HG03521 (cell line): ENCODE data around the gene CFAP92.
"Not testable (repeated sequence)": the region's sequence is repeated elsewhere in the genome, so short reads cannot be mapped to it uniquely, and the experiment has no call there.

Source experiments
- ATAC-seq: cut with Tn5 transposase; IDR thresholded peaks from one replicate; pipeline ENCODE4 v1.9.1; 2021; ENCODE audit warnings: mild to moderate bottlenecking, moderate library complexity; ENCODE audit not compliant: unreplicated experiment

CFAP92 gene

GRCh38 chr3:128907706-128908445 lies 86.0 kb downstream of the CFAP92 start:
- ATAC-seq = no peak

DNA sequence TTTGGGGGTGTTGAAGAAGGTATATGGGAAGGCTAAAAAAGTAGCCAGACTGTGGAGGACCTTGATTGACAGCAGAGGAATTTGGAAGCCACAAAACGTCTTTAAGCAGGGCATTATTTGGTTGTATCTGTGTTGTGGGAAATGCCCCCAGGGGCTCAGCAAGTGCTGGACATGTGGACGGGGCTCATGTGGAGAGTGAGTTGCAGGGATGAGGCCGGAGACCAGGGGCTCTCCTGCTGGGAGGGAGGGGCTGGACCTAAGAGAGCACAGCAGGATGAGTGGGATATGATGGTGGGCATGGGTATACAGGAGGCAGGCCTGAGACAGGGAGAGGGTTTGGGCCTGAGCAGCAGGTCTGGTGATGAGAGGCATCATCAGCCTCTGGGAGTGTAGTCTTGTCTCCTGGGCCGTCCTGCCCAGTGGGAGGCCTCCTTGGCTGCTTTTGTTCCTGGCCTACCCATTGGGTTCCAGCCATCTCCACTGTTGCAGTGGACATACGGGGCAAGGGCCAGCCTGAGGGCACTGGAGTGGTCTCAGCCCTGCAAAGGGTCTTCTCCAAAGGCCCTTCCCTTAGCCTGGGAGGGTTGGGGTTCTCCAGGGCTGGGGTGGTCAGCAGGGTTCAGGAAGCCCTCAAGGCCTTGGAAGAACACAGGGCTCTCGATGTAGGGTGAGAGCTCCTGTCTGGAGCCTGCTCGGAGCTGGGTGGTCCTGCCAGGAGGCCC lies 86.9 kb downstream of the CFAP92 start:
- no peak for ATAC-seq

DNA sequence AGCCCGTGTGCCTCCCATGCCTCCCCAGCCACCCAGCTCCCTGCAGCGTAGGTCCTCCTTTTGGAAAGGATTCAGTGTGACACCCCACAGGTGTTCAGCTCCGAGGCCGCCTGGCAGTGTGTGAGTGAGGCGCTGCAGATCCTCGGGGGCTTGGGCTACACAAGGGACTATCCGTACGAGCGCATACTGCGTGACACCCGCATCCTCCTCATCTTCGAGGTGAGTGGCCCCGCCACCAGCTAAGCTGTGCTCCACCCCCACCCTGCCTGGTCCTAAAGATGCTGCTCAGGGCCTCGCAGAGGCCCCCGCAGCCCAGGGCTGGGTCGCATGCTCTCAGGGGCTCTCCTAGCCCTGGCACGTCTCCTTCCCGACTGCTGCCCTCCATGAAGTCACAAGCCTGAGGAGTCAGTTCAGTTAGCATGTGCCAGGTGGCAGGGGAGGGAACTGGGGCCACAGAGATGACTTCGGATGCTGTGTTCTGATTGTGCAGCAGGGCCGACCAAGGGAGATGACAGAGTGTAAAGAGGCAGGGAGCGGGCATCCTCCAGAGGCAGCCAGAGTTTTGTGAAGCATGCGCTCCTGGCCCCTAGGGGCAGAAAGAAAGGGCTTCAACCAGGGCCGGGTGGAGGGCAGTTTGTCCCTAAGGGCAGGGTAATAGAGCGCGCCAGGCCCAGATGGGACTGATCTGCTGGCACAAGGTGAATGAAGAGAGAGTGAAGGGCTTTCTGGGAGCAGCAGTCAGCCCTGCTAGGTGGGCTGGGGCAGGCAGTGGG lies 87.7 kb downstream of the CFAP92 start:
- ATAC-seq = no peak

DNA sequence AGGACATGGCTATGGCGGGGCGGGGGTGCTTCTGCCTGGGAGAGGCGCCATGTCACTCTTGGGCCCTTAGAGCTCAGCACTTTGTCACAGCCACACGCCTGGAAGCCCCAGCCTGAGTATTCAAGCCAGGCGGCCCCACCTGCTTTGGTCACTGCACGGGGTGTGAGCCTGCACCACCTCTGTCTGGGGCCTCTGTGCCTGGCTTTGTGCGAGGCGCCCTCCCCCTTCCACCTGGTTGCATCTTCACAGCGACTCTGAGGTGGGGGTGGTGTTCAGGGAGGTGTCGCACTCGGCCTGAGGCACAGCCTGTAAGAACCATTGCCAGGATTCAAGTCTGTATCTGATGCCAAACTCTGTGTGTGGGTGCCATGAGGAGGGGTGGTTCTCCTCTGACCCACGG lies 90.4 kb downstream of the CFAP92 start:
- no peak for ATAC-seq

- no peak for ATAC-seq
Measured at GRCh38 chr3:128902426-128902825, 91.5 kb downstream of the CFAP92 start.

DNA sequence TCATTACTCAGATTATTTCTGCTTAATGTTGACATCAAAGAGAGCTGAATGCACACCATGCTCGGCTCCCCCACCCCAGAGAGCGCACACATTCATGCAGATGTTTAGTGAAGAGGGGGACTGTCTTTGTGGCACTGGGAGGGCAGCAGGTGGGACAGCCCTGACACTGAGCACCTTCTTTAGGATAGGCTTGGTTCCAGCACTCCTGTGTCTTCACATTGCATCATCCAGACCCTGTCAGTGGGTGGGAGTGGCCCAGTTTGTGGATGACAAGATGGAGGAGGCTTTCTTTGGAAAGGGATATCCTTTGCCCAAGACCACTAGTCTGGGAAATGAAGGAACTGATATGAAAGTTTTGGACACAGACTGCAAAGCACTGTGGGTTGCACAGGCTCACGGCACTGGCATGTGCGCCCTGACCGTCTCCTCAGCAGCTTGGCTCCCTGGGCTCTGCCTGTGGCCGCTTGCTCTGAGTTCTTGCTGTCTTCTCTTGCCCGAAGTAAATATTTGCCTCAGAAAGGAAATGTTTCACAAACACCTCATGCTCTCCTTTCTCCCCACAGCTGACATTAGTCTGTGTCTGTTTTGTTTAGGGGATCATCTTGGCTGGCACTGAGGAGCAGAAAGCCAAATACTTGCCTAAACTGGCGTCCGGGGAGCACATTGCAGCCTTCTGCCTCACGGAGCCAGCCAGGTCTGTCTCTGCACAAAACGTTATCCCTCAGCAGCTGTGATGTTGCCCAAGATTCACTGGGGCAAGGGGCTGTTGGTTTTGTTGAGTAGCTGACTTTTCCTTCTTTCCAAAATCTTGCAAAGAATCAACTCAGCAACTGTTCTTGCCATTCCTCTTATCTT lies 97.8 kb downstream of the CFAP92 start:
- no peak for ATAC-seq

- ATAC-seq = no peak
Measured at GRCh38 chr3:128889139-128889894, 104.6 kb downstream of the CFAP92 start.

DNA sequence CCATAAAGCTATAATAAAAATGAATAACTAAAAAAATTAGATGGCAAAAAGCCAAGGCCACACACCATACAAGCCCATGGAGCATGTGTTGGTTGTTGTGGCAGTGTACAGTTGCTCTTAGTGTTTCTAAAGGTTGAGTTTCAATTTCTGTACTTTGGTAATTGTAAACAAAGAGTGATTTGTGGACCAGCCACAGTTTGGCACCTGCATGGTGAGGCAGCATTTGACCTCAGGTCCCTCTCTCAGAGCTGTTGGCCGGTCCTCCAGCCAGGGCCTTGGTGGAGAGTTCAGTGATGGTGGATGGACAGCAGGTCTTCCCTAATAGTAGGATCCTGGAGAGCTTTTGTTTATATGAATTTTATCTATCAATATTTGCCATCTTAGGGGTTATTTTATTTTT lies 108.9 kb downstream of the CFAP92 start:
- no peak for ATAC-seq

DNA sequence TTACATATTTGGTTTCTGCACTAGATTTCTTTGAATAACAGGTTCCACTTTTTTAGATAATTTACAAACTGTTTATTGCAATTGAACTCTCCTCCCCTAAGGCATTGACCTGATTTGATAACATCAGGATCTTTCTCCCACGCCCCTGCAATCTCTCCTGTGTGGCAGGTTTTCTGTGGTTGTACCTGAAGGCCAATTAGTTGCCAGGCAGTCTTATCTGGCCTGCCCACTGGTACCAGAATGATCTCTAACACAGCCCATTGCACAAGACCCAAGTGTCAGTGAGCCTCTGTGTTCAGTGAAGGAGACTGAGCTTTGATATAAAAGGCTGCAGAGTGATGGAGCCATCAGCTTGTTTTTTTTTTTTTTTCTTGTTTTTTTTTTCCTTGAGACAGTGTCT lies 111.2 kb downstream of the CFAP92 start:
- no peak for ATAC-seq

- no peak for ATAC-seq
Measured at GRCh38 chr3:128881576-128881975, 112.3 kb downstream of the CFAP92 start.

- ATAC-seq = not testable (repeated sequence)
Measured at GRCh38 chr3:128880455-128880854, 113.4 kb downstream of the CFAP92 start.

GRCh38 chr3:128879991-128880390 lies 113.9 kb downstream of the CFAP92 start:
- no peak for ATAC-seq

- ATAC-seq = peak; percentile 92
Measured at GRCh38 chr3:128879125-128879969, 114.5 kb downstream of the CFAP92 start, which contains the start of gene ACAD9. Gene ACAD9 (plus strand): TSS chr3:128879620. CDS start chr3:128879692, 72 bp downstream.

GRCh38 chr3:128878556-128879124 lies 115.2 kb downstream of the CFAP92 start:
- peak; percentile 6 for ATAC-seq

DNA sequence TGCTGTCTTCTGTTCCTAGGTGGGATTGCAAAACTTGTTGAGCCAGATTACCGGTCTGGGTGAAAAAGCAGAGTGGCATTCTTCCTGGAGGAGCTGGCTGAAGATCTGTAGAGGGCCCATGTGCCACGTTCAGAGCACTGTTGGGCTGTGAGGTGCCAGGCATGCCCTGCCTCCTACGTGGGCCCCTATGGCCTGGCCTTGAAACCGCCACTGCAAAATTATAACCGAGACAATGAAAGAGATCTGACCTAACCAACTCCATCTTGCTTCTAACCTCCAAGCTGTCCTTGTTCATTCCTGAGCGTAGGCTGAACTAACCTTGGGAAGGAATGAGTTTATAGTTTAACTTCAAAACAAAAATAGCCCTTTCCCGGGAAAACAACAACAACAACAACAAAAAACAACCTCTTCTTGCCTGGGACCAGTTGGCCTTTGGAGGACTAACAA lies 115.8 kb downstream of the CFAP92 start:
- ATAC-seq = no peak

- no peak for ATAC-seq
Measured at GRCh38 chr3:128875556-128876120, 118.2 kb downstream of the CFAP92 start.

- ATAC-seq = no peak
Measured at GRCh38 chr3:128874481-128875180, 119.2 kb downstream of the CFAP92 start.
